HG02981 (cell line): ENCODE results near the gene SLC6A3.
"Not testable (repeated sequence)": the region's sequence is repeated elsewhere in the genome, so short reads cannot be mapped to it uniquely, and the experiment has no call there.

ENCODE experiments used
- ATAC-seq: cut with Tn5 transposase; IDR thresholded peaks from one replicate; pipeline ENCODE4 v1.9.1; 2021; ENCODE audit warnings: mild to moderate bottlenecking, moderate library complexity; ENCODE audit not compliant: unreplicated experiment

SLC6A3 gene

DNA sequence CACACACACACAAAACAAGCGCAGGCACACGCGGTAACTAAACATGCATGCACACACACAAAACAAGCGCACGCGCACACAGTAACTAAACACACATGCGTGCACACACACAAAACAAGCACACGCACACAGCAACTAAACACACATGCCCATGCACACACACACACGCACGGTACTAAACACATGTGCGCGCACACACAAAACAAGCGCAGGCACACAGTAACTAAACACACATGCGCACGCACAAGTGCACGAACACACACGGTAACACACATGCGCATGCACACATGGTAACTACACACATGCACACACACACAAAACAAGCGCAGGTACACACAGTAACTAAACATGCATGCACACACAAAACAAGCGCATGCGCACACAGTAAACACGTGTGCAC, 19.9 kb upstream of the SLC6A3 start:
- ATAC-seq, result no peak

DNA sequence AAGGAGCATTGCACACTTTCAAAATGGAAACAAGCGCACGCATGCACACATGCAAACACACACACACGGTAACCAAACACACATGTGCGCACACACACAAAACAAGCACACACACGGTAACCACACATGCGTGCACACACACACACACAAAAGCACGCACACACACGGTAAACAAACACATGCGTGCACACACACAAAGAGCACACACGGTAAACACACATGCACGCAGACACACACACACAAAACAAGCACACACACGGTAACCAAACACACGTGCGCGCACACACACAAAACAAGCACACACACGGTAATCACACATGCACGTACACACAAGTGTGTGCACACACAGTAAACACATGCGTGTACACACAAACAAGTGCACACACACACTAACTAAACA, 19.3 kb upstream of the SLC6A3 start:
- no peak for ATAC-seq

DNA sequence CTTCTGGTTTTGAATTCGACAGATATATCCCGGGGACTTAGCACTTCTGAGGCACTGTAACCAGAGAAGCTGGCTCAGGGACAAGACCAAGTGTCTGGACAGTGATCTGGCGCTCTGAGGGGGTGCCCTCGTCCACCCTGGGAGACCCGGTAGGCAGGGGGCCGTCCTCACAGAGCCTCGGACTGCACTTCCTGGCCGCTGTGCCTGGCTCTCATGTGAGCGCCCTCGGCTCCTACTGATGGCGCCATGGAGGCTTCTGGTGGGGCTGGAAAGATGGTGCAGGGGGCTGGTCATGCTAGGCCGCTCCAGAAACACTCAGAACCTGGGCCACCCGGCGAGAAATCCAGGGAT, 18.8 kb upstream of the SLC6A3 start:
- ATAC-seq, result no peak

DNA sequence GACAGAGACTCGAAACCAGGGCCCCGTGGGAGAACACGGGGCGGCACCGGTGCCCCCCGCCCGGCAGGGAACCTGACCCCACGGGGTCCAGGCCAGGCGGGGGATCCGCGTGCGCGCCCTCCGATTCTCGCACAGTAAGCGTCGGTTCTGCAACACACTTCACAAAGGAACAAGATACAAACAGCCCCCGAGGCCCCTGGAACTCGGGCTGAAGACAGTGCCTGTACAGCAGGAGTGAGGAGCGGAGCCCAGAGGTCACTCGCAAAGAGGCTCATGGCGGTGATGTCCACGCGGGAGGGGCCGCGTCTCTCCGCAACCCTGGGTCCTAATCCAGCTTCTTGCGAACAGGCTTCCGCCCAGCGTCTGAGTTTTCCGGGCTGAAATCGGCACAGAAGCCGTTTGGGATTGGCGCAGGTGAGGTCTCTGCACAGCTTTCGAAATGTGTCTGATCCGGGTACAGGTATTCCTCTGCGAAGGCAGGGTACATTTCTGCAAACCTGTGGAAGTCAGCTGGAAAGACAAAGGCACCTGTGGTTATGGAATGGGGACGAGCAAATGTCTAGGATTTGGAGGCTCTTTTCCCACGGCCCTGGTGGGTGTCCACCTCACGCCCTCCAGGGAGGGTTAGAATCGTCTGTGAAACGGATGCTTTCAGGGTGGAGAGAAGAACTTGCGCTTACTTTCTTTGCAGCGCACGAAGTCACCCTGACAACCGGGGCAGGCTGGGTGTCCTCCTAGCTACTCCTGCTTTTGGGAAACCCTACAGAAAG, 18.3 kb upstream of the SLC6A3 start:
- ATAC-seq, result no peak

DNA sequence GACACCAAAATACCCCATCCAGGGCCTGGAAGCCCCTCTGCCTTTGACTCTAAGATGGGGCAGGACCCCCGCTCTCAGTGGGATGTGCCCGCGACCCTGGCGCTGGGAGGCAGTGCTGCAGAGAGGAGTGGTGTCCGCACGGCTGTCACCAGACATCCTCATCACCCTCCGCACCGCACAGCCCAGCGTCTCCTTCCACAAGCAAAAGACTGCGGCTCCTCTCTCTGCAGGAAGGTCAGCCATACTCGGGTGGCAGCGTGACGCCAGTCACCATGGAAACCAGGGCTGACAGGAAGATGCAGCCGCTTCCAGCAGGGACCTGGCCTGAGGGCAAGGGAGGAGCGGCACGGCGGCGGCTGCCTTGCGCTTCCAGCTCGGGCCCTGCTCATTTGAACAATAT, 17.1 kb upstream of the SLC6A3 start:
- no peak for ATAC-seq

DNA sequence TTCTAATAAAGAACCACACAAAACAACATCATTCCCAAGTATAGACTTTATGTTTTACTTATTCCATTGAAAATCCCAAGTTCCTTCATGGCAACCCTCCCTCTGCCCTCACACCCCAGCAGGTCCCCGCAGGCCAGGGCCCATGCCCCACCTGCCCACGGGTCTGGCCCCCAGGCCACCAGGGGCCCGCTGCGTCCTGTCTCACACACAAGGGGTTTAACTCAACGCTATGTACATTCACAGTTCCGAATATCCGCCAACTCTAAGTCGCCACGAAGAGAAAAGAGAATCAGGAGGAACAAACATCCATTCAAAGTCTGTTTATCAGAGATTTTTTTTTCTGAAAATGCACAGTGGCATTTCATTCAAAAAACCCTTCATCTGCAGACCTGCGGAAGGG, 16.2 kb upstream of the SLC6A3 start:
- no peak for ATAC-seq

DNA sequence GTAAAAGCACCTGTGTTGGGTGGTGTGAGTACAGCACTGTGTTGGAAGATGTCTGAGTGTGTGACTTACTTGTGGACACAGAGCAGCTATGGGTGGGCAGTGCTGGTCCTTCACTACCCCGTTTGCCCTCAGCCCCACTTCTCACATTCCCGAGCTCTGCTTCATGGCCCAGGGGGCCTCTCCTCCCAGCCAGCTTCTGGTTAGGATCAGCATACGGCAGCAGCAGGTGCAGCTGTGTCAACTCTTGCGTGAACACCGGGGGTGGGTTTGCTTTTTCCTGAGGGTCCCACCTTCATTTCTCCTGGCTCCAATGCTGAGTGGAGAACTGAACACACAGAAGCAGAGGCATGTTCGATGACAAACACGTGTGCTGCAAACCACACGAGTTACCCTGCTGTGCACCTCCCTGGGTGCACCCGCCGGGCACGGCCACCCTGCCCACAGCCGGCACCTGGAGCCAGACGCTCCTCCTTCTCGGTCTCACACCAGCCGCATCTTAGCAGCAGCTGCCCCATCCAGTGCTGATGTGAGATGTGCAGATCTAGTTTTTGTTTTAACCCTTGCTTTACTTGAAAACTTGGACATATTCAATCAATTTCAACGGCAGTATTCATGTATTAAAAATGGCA, 14.9 kb upstream of the SLC6A3 start:
- ATAC-seq, result no peak

DNA sequence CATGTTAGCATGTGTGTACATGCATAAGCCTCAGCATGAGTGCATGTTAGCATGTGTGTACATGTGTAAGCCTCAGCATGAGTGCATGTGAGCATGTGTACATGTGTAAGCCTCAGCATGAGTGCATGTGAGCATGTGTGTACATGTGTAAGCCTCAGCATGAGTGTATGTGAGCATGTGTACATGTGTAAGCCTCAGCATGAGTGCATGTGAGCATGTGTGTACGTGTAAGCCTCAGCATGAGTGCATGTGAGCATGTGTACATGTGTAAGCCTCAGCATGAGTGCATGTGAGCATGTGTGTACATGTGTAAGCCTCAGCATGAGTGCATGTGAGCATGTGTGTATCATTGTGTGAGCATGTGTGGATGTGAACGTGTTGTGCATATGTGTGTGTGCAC, 14.2 kb upstream of the SLC6A3 start:
- not testable (repeated sequence) for ATAC-seq

DNA sequence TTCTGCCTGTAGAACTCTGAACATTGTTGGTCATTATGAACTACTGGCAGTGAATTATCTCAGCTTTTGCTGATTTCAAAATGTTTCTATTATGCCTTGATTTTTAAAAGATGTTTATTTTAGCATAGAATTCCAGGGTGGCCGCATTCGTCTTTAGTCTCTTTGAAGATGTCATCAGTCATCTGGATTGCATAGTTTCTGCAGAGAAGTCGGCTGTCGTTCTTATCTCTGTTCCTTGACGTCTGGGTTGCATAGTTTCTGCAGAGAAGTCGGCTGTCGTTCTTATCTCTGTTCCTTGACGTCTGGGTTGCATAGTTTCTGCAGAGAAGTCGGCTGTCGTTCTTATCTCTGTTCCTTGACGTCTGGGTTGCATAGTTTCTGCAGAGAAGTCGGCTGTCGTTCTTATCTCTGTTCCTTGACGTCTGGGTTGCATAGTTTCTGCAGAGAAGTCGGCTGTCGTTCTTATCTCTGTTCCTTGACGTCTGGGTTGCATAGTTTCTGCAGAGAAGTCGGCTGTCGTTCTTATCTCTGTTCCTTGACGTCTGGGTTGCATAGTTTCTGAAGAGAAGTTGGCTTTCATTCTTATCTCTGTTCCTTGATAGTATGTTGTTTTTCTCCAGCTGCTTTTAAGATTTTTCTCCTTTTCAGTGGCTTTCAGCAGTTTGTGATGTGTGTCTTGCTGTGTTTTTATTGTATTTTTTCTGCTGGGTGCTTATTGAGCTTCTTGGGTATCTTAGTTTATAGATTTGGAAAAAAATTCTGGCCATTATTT, 11.1 kb upstream of the SLC6A3 start:
- not testable (repeated sequence) for ATAC-seq

DNA sequence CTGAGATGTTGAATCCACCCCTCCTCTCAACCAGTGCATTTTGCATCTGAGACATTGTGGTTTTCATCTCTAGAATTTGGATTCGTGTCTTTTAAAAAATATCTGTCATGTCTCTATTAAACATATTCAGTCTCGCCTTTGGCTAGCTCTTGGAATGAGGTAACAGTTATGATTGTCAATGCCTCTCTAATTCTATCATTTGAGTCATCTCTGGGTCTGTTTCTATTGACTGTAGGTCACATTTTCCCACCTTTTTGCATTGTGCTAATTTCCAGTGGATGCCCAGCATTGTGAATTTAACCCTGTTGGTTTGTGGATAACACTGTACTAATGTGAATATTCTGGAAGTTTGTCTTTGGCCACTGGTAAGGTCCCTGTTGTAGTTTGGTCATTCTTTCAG, 8.4 kb upstream of the SLC6A3 start:
- ATAC-seq, result no peak

DNA sequence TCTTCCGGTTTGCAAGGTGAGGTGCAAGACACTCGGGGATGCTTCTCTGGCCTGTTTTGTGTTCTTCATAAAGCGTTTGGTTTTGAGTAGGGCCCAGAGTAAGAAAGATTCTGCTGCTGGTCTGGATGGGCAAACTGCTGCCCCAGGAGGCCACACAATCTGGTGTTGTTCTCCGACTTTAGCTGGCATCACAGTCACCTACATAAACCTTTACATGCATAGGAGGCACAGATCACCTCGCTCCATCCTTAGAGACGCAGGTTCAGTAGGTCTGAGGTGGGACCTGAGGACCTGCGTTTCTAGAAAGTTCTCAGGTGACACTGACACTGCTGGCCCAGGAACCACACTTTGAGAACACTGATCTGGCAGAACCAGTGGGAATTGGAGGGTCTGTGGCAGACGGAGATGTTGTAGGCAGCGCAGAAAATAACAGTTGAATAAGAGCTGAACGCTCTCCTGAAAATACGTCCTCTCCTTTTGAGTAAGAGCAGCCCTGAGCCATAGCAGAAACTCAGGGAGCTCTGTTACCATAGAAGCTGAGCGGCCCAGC, 3.9 kb upstream of the SLC6A3 start:
- no peak for ATAC-seq

DNA sequence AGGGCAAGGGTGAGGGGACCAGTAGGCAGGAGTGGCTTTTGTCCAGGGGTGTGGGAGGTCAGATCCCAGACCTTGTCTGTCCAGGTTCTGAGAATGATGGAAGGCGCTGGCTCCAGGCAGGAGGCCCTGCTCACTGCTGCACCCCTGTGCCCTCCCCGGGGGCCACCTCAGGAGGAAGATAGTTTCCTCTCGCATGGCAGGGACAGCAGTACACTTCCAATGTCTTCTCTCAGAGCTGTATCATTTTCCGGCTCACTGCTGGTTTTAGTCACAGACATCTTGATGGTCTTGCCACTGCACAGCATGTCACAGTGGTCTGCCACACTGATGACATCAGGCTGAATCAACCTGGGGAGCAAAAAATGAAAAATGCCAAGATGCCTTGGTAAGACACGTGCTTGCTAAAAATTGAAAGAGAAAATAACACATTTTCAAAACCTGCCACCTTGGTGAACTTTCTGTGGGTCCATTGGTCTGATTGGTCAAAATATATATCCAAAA, 3.3 kb upstream of the SLC6A3 start:
- ATAC-seq, result no peak

DNA sequence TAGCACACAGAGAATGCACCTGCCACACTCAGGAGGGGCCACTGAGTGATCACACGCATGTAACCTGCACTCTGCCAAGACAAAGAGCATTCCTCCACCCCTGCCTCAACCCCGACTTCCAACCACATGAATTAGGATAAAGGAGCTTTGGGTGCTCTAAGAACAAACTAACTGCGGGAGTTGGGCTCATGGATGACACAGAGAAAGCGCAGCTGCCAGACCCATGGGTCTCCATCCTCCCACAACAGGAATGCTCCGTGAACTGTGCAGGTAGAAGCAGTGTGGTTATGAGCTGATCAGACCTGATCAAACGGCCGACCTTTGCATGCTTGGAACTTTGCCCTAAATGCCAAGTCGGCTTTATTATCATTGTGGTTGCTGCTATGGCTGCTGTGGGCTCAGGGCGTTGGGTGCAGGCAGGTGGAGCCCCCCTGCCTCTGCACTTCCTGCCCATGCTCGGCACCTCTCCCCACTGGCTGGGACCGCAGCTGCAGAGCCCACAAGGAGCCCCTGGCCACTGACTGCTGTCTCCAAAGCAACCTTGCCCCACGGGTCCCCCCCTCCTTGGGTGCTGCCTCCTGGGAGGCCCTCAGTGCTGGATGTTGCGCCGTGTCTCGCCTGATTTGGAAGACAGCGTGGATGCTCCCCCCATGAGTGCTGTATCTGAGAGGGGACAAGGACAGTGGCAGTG, 2.6 kb upstream of the SLC6A3 start:
- ATAC-seq, result no peak

DNA sequence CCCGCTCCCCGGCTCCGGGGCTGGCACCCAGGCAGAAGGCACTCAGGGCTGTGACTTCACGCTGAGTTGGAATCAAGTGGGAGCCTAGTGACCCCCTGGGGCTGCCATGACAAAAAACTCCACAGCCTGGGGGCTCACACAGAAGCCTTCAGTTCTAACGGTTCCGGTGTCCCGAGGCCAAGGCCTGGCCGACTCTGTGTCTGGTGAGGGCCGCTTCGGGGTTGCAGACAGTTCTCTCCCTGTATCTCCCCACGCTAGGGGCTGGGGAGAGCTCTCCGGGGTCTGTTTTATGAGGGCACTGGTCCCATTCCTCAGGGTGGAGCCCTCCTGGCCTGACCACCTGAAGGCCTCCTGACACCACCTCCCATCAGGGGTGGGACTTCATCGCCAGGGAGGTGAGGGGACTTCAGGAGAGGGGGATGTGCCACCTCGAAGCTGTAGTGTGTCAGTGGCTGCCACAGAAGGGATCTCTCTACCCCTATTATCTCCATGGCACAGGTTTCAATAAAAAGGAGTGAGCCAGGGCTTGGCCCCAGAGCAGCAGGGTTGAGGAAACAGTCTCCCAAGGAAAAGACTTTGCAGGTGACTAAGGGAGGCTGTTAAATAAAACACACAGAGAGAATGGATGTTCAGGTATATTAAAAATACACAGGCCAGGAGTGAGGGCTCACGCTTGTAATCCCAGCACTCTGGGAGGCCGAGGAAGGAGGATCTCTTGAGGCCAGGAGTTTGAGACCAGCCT, 1.5 kb upstream of the SLC6A3 start:
- ATAC-seq, result no peak

DNA sequence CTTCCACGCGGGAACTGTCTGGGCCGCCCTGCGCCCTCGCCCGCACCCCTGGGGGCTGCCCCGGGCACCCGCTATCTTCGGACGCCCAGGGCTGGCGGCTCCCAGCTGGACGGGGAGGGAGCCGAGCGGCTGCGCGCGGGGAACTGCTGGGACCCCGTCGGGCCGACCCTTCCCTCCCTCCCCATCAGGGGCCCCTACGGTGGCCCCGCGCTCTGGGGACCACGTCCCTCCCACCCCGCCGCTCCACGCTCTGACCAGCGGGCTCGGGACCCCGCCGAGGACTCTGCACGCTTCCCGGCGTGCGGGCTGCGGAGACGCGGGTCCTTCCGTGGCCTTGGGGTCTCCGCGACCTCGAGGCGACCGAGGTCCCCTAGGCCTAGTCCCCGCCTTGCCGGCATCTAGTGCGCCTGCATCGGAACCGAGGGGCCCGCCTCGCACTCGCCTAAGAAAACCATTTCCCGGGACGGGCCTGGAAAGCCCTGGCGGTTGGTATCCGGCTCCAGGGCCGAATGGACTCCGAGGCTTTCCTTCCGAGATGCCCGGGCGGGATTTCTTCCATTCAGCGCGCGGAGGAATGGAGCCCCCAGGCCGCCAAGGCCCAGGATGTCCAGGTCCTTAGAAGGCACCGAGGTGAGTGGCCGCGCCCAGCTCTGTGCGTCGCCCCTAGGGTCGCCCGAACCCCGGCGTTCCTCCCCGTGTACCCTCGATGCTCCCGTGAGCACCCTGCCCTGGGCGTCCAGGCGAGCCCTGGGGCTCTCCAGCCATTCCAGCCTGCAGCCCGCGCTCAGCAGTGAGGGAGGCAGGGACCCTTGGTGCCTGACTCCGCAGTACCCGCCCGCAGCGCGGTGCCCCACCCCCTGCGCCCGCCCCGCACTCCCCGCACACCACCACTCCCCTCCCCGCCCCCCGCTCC, 705 bp upstream of the SLC6A3 start:
- ATAC-seq, result no peak

DNA sequence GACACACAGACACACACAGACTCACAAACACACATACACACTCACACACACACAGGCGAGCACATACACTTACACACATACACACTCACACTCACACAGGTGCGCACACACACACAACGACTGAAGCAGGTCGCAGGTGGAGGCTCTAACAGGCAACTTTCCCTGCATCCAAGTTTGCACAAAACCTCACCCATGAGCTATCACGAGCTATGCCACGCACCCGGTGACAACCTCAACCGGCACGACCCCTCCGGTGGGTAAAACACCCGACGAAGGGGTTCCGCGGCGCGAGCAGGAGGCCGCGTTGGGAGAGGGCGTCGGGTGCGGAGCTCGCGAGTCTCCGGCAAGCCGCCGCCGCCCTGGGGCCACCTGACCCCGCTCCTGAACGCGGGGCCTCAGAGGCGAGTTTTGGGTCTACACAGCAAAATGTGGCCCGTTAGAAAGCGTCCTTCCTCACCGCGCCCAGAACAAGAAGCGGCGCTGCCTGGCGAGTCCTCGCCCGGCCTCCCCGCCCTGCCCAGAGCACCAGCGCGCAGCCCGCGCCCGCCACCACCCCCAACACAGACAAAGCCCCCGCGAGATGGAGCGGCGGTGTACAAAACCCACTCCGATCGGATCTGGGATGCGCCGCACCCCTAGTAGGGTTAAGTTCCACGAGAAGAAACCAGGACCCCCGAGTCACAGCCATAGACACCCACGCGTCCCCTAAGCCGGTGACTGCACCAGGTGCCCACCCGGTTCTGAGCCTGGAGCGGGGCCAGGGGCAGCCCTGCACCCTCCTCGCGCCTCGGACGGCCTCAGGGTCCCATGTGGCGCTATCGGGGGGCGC, 665 bp downstream of the SLC6A3 start:
- ATAC-seq, result no peak

DNA sequence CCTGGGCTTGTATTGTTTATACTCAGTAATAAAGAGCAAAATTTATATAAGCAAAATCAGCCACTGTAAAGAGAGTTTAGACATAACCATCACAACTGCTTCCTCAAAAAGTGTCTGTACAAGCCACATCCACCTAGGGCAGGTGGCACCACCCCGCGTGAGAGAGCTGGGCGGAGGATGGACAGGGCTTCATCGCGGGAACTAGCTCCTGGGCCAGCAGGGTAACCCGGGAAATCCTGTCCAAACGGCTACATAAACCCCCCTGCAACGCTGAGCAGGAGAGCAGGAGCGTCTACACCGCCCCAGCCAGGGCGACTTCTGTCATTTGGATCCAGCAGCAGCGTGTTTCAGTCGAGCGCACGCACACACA, 1.3 kb downstream of the SLC6A3 start:
- ATAC-seq, result no peak

DNA sequence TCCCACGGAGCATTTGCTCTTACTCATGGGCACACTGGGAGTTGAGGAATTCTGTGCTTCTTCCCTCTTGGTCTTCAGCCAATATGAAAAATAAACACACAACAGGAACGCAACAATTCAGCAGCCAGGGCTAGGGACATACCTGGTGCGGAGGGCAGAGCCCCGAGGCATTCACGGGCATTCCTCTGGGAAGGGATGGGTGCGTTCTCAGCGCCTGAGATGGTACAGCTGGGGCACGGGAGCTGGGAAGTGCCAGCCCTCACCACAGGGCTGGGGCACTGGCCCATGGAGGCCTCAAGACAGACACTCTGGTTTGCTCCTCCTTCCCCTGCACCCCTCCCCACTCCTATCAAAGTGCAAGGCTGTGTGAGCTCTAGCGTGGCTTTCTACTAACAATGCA, 2.1 kb downstream of the SLC6A3 start:
- no peak for ATAC-seq
